Activated CD4-positive, alpha-beta T cell treated with anti-CD3 and anti-CD28 coated beads for 24 hours (primary cell): Measurements from ENCODE around the gene APP.

ENCODE experiments used
- DNase-seq, 2 donors: peaks; one replicate each; pipeline ENCODE4 v3.0.0-alpha.2; 2020; ENCODE audit warnings: low read depth in 2 of 2

The APP gene

GRCh38 chr21:26170471-26171257 lies at the start of gene APP:
TSS of gene APP (minus strand) at chr21:26170770. CDS start at chr21:26170620, 150 bp downstream.
- DNase-seq: peak; percentile 81 to 86

GRCh38 chr21:26212220-26212619 lies 41.6 kb upstream of the APP start:
- no peak for DNase-seq

GRCh38 chr21:26210614-26211013 lies 40.0 kb upstream of the APP start:
- no peak for DNase-seq

DNA sequence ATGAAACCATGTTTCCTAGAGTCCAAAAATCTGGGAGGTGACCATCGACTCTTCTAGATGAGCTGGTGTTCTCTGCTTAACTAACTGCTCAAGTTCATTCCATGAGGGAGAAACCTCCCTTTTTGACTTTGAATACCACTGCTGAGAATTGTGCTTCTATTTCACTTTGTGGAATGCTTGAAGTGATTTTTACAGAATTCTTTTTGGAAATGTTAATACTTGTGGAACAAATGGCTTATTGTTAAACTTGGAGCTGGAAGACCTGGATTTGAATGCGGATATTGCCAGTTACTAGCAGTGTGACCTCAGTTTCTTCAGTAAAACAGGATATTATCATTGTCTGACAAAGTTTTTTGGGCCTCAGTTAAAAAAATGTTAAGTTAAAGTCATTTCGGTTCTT lies 36.5 kb upstream of the APP start:
- DNase-seq: no peak

- DNase-seq: no peak
Measured at GRCh38 chr21:26199456-26199855, 28.9 kb upstream of the APP start.

GRCh38 chr21:26195708-26196107 lies 25.1 kb upstream of the APP start:
- no peak for DNase-seq

DNA sequence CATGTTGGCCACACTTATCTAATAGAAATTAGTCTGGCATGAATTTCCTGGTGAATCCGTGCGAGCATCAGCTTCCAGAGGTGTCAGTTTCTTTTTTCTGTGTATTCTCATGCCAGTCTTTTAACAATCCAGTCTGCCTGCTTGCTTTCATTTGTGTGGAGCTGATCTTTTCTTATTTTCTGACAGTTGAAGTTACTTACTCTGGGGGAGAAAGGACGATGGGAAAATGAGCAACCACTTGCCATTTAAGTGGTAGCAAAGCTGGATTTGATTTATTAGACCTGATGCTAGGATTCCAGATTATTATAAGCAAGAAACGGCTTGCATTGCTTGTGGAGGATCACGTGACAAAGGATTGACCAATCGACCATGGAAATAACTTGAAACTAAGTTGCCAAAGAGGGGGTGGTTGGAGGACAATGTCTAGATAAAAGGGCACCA lies 24.3 kb upstream of the APP start:
- DNase-seq: no peak

DNA sequence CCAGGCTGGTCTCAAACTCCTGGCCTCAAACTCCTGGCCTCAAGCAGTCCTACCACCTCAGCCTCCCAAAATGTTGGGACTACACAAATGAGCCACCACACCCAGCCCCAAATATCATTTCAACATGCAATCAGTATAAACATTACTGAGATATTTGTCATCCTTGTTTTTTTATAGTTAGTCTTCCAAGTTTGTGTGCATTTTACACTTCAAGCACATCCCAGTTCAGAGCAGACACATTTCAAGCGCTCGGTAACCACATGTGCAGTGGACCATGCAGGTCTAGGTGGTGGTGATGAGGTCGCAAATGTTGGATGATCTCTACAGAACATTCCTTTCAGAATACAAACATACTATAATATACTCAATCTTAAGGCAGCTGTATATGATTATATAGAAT lies 23.8 kb upstream of the APP start:
- DNase-seq: no peak

DNA sequence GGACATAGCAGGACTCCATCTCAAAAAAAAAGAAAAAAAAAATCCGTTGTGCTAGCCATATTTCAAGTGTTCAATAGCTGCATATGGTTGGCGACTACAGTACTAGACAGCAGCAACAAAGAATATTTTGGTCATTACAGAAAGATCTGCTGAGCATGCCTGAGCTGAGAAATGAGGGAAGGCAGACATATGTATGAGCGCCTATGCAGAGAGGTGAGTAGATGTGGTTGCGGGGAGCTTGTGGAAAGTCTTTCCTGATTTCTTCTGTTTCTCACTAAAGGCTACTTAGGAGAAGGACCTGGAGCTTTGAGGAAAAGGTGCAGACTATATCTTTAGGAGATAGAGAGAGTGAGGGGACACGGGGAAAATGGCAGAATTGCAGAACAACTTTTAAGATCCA lies 21.0 kb upstream of the APP start:
- no peak for DNase-seq

DNA sequence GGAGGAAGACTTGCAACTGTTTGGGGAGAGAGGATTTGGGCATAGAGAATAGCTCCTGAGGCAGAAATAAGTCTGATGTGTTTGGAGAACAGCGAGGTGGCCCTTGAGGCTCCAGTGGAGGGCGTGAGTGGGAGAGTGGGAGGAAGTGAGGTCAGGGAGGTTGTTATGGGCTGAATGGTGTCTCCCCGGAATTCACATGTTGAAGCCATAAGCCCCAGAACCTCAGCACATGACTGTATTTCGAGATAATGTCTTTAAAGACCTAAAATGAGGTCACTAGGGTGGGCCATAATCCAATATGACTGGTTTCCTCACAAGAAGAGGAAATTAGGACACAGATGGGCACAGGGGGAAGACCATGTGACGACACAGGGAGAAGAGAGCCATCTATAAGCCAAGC lies 17.9 kb upstream of the APP start:
- no peak for DNase-seq

DNA sequence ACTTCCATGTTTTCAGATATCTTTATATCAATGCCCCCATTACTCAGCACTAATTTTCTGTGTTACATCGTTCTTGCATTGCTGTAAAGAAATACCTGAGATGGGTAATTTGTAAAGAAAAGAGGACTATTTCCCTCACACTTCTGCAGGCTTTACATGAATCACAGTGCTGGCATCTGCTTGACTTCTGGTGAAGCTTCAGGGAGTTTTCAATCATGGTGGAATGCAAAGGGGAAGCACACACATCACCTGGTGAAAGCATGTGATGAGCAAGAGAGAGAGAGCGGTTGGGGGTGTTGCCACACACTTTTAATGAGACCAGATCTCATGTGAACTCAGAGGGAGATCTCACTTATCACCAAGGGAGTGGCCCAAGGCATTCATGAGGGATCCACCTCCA lies 14.9 kb upstream of the APP start:
- DNase-seq: no peak

DNA sequence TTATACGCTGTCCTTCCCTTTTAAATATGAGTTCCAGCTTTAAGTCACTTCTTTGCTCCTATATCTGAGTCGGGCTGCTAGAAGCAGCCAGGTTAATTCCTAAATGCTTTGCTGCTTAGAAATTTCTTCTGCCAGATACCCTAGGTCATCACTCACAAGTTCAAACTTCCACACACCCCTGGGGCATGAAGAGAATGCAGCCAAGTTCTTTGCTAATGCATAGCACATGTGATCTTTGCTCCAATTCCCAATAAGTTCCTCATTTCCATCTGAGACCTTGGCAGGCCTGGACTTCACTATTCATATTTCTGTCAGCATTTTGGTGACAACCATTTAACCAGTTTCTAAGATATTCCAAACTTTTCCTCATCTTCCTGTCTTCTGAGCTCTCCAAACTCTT lies 14.5 kb upstream of the APP start:
- DNase-seq: no peak

DNA sequence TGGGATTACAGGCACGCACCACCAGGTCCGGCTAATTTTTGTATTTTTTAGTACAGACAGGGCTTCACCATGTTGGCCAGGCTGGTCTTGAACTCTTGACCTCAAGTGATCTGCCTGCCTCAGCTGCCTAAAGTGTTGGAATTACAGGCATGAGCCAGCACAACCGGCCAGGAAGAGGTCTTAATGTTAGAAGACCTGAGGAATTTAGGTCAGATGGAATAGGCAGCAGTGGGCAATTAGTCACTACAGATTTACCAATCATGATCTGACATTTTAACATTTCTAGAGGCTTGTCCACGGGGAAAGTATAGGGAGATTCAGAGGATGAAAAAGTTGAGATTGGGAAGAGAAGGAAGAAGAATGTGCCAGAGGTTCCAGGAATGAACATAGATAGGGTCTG lies 8.9 kb upstream of the APP start:
- DNase-seq: no peak

GRCh38 chr21:26177746-26178426 lies 7.3 kb upstream of the APP start:
- no peak for DNase-seq

DNA sequence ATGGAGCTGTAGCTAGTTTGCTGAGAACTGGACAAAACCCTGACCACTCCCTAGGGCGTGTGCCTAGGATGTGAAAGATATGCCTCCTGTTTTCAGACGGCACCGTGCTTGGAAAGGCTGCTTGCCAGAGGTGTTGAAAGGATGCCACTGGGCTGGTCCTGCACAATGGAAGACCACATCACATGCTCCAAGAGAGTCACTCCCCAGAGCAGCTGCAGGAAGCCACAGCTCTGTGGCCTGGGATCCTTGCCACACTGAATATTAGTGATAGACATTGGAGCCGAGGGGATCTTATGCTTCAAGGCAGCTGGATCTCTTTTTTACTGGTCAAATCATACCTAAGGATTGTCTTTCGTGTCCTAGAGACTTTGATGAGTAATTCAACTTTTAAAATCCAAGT lies 6.6 kb upstream of the APP start:
- DNase-seq: no peak

- no peak for DNase-seq
Measured at GRCh38 chr21:26171258-26172100, 909 bp upstream of the APP start.

GRCh38 chr21:26169611-26170470 lies 729 bp downstream of the APP start:
- DNase-seq: peak in 1 of 2 donors; percentile 33

DNA sequence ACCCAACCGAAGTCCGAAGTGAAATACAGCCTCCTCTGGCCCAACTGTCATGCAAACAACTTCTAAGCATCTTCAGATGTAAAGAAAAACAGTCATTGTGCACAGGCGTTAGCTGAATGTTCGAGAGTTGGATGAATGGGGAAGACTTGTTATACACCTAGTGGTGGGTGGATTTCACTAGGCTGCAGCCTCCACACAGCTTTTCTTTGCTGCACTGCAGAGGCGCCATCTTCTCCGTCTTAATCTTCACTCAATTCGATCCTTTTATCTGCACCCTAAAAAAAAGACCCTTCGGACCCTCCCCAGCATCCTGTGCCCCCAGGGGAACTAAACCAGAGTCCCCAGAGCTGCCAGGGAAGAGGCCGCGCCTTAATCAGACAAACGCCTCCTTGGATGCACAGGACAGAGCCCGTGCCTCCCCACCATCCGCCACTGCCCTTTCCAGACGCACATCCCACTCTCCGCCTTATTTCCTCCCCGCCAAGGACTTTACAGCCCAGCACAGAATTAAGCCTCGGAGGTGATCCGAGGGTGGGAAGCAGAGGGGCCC lies 1.4 kb downstream of the APP start:
- DNase-seq: peak in 1 of 2 donors; percentile 5

GRCh38 chr21:26168371-26168770 lies 2.2 kb downstream of the APP start:
- no peak for DNase-seq

DNA sequence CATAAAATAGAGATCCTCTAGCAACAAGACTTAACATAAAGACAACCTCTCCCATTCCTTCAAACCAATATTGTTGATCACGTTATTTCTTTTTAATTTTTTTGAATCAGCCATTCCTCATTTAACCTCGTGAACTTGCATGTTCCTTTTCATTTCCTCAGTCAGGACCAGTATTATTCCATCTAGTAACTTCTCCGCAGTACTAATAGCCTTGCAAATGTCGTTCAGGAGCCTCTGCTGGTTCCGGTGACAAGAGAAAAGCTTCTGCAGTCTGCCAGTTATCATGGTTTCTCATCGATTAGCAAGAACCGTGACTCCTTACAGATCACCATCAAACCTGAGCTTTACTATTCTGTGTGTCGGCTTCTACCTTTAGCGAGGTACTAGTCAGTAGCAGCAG lies 3.0 kb downstream of the APP start:
- no peak for DNase-seq

DNA sequence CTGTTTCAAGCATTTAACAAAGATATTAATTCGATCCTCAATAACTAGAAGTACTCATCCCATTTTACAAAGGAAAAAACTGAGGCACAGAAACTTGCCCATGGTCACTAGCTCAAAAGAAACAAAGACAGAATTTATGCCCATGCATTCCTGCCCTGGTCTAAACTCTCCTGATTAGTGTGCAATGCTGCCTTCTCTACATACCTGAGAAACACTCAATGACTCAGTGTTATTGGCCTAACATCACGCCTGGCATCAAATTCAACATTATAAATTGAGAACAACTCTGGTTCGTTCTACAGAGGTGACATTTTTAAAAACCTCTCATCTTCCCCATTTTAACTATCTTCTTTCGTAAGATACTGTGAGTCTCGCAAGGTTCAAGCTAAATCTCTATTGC lies 5.2 kb downstream of the APP start:
- no peak for DNase-seq
